Fibroblast of lung (primary cell): ENCODE results near the gene TTLL9. TPM values are rescaled to one million over a fixed set of nuclear protein-coding genes. Genes with fewer than 3 reads are reported as not detected.

Experiments used
- DNase-seq, 2 donors: peaks; one replicate each; pipeline versions ENCODE4 v3.0.0 to v3.0.0-alpha.2; 2010; ENCODE audit warnings: low read depth in 2 of 2
- H2AFZ ChIP-seq: 2 replicates; pipeline ENCODE4 v1.5.1; 2012; ENCODE audit warnings: low read length, control low read depth, inconsistent platforms
- H3K27ac ChIP-seq: 2 replicates; pipeline ENCODE4 v1.5.1; 2011; ENCODE audit warnings: low read length, control low read depth; ENCODE audit not compliant: insufficient read depth
- H3K27me3 ChIP-seq: 2 replicates; pipeline ENCODE4 v1.5.1; 2011; ENCODE audit warnings: mild to moderate bottlenecking, low read length; ENCODE audit not compliant: control insufficient read depth, insufficient read depth
- H3K36me3 ChIP-seq: 2 replicates; pipeline ENCODE4 v1.5.1; 2011; ENCODE audit warnings: low read length; ENCODE audit not compliant: control insufficient read depth, insufficient read depth
- H3K4me1 ChIP-seq: 2 replicates; pipeline ENCODE4 v1.5.1; 2011; ENCODE audit warnings: low read length; ENCODE audit not compliant: control insufficient read depth, insufficient read depth; ENCODE audit errors: extremely low read depth
- H3K4me2 ChIP-seq: 2 replicates; pipeline ENCODE4 v1.5.1; 2011; ENCODE audit warnings: low read length, control low read depth; ENCODE audit not compliant: insufficient read depth; ENCODE audit errors: extremely low read depth
- H3K4me3 ChIP-seq, 4 experiments: fragments of 200-600 bp in 1 of 4; sonication (generic) in 1 of 4; replicated peaks in 1 of 4; 2 replicates each; pipeline ENCODE4 v1.5.1; 2011 to 2016; ENCODE audit warnings: low read length in 4 of 4, low read depth in 3 of 4, mild to moderate bottlenecking in 3 of 4, control low read depth in 2 of 4, inconsistent platforms in 1 of 4, mixed read lengths in 1 of 4; ENCODE audit not compliant: insufficient read depth in 1 of 4; ENCODE audit errors: control extremely low read depth in 1 of 4
- H3K79me2 ChIP-seq: 2 replicates; pipeline ENCODE4 v1.5.1; 2012; ENCODE audit warnings: mild to moderate bottlenecking, low read length, inconsistent platforms; ENCODE audit not compliant: control insufficient read depth, insufficient read depth
- H3K9ac ChIP-seq: 2 replicates; pipeline ENCODE4 v1.5.1; 2011; ENCODE audit warnings: mild to moderate bottlenecking, low read length, control low read depth; ENCODE audit not compliant: insufficient read depth
- H3K9me3 ChIP-seq: 2 replicates; pipeline ENCODE4 v1.5.1; 2012; ENCODE audit warnings: low read depth, low read length; ENCODE audit not compliant: control insufficient read depth, insufficient read depth
- H4K20me1 ChIP-seq: 2 replicates; pipeline ENCODE4 v1.5.1; 2011; ENCODE audit warnings: low read length; ENCODE audit not compliant: control insufficient read depth, insufficient read depth; ENCODE audit errors: extremely low read depth
- EZH2 ChIP-seq: IDR thresholded peaks from 2 replicates; pipeline ENCODE4 v1.5.1; 2012; ENCODE audit warnings: low read length, control low read depth, mild to moderate bottlenecking; ENCODE audit errors: missing control alignments
- polyA plus RNA-seq, 2 donors: library from polyadenylated mRNA; depleted of rRNA in 1 of 2; stranded (reverse) in 1 of 2; unstranded in 1 of 2; fragments of >200 nt; gene quantifications; 2 replicates each; pipeline ENCODE4 v1.2.1, GENCODE V29; 2011 to 2012; ENCODE audit warnings: missing spikeins in 1 of 2
- total RNA-seq: library from RNA; depleted of rRNA; stranded (reverse); fragments of >200 nt; gene quantifications from 2 replicates; pipeline ENCODE4 v1.2.1, GENCODE V29; 2014
- TF ChIP-seq, protein P1 (sequence below), 2 donors: IDR thresholded peaks in 1 of 2; conservative IDR thresholded peaks in 1 of 2; 1 replicate in 1 of 2; 2 replicates in 1 of 2; pipeline ENCODE4 v1.5.1; 2011 to 2012; ENCODE audit warnings: low read length in 2 of 2, control low read depth in 1 of 2, inconsistent platforms in 1 of 2, low read depth in 1 of 2, mild to moderate bottlenecking in 1 of 2

The TTLL9 gene
- total and polyA plus RNA-seq, 2 donors (not counting 1 experiment from before 2014, with no cell fraction given) = 0.05 TPM; not detected in 1

DNA sequence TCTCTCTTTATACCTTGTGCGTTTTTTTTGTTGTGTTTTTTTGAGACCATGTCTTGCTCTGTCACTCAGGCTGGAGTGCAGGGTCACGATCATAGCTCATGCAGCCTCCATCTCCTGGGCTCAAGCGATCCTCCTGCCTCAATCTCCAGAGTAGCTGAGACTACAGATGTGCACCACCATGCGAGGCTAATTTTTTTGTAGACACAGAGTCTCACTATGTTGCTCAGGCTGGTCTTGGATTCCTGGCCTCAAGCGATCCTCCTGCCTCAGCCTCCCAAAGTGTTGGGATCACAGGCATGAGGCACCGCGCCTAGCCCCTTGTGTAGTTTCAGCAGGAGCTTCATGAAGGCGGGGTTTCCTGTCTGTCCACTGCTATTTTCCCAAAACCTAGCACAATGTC, 54.1 kb downstream of the TTLL9 start:
- no peaks in the 10 kb centered on the region for H3K36me3 ChIP-seq
- no peak overlapping the region for H3K9ac ChIP-seq
- no peak overlapping the region for H2AFZ ChIP-seq
- no peak overlapping the region for H3K27ac ChIP-seq
- H3K4me1 ChIP-seq = no peaks in the 10 kb centered on the region
- H3K79me2 ChIP-seq = no peaks in the 10 kb centered on the region
- no peak for DNase-seq
- H3K27me3 ChIP-seq = peaks cover 8% of the 10 kb centered on the region
- peaks cover 1% of the 10 kb centered on the region for H4K20me1 ChIP-seq
- TF ChIP-seq EZH2 = no peak
- TF ChIP-seq, protein P1, sequence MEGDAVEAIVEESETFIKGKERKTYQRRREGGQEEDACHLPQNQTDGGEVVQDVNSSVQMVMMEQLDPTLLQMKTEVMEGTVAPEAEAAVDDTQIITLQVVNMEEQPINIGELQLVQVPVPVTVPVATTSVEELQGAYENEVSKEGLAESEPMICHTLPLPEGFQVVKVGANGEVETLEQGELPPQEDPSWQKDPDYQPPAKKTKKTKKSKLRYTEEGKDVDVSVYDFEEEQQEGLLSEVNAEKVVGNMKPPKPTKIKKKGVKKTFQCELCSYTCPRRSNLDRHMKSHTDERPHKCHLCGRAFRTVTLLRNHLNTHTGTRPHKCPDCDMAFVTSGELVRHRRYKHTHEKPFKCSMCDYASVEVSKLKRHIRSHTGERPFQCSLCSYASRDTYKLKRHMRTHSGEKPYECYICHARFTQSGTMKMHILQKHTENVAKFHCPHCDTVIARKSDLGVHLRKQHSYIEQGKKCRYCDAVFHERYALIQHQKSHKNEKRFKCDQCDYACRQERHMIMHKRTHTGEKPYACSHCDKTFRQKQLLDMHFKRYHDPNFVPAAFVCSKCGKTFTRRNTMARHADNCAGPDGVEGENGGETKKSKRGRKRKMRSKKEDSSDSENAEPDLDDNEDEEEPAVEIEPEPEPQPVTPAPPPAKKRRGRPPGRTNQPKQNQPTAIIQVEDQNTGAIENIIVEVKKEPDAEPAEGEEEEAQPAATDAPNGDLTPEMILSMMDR (conservative IDR thresholded peaks at IDR 0.05 in 1 of 2, IDR thresholded peaks at IDR 0.05 in 1 of 2; ENCODE audit: low read depth in 1 of 2, low read length in 2 of 2) = no peak
- no peaks in the 10 kb centered on the region for H3K9me3 ChIP-seq
- no peak overlapping the region for H3K4me2 ChIP-seq
- H3K4me3 ChIP-seq = no peak overlapping the region

DNA sequence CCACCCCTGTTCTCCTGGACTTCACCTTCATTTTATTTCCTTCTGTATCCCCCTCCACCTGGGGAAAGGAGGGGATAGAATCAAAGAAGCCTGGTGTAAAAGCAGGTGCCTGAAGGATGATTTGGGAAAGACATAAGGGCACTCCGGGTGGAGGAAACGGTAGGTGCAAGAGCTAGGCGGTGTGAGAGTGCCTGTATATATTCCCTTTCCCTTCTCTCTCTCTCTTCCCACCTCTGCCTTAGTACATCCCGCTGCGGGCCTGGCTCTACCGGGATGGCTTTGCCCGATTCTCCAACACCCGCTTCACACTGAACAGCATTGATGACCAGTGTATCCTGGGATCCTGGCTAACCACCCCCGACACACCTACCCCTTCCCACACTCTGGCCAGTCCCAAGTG, 55.2 kb downstream of the TTLL9 start:
- Histone ChIP-seq H3K4me3 (no peak overlapping the region), H3K4me2 (no peak overlapping the region), H3K4me1 (no peaks in the 10 kb centered on the region), H3K27me3 (peaks cover 9% of the 10 kb centered on the region), H3K9ac (no peak overlapping the region), H3K27ac (no peak overlapping the region), H4K20me1 (peaks cover 1% of the 10 kb centered on the region), H3K9me3 (no peaks in the 10 kb centered on the region), H3K79me2 (no peaks in the 10 kb centered on the region), H3K36me3 (no peaks in the 10 kb centered on the region), H2AFZ (no peak overlapping the region)
- no peak for TF ChIP-seq EZH2
- TF ChIP-seq, protein P1 (conservative IDR thresholded peaks at IDR 0.05 in 1 of 2, IDR thresholded peaks at IDR 0.05 in 1 of 2; ENCODE audit: low read depth in 1 of 2, low read length in 2 of 2) = no peak
- DNase-seq = no peak

DNA sequence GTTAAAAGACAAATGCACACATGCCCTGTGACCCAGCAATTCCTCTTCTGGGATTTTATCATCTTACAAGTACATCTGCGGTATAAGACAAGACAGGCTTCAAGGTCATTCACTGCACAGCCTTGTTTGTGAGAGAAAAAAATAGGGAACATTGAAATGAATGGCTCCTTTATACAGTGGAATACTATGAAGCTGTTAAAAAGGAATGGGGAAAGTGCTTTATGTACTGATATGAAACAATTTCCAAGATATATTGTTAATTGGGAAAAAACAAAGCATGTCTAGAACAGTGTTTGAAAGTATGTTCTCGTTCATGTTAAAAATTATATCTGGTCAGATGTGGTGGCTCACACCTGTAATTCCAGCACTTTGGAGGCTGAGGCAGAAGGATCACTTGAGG, 56.1 kb downstream of the TTLL9 start:
- TF ChIP-seq EZH2 = no peak
- TF ChIP-seq, protein P1 (conservative IDR thresholded peaks at IDR 0.05 in 1 of 2, IDR thresholded peaks at IDR 0.05 in 1 of 2; ENCODE audit: low read depth in 1 of 2, low read length in 2 of 2) = no peak
- Histone ChIP-seq H3K4me1 (no peaks in the 10 kb centered on the region), H3K9me3 (no peaks in the 10 kb centered on the region), H3K36me3 (no peaks in the 10 kb centered on the region), H2AFZ (no peak overlapping the region), H3K4me3 (no peak overlapping the region), H3K4me2 (no peak overlapping the region), H3K79me2 (no peaks in the 10 kb centered on the region), H3K9ac (no peak overlapping the region), H3K27ac (no peak overlapping the region), H3K27me3 (peaks cover 9% of the 10 kb centered on the region), H4K20me1 (peaks cover 1% of the 10 kb centered on the region)
- DNase-seq = no peak
